Ovary (tissue), 9 donors: Measurements from ENCODE around the gene SLC28A3. TPM values are rescaled to one million over a fixed set of nuclear protein-coding genes. Genes with fewer than 3 reads are reported as not detected.

ENCODE experiments used
- DNase-seq, 5 donors: peaks; one replicate each; pipeline ENCODE4 v3.0.0-alpha.2; 2019 to 2020
- H3K27ac ChIP-seq, 2 donors: fragments of 200-600 bp; one replicate each; pipeline versions ENCODE4 v1.5.1 to v1.8.0; 2019 to 2022
- H3K27me3 ChIP-seq: fragments of 200-600 bp; one replicate; pipeline ENCODE4 v1.8.0; 2022
- H3K36me3 ChIP-seq: fragments of 200-600 bp; sonication (generic); one replicate; pipeline ENCODE4 v1.5.1; 2019
- H3K4me1 ChIP-seq: one replicate; pipeline ENCODE4 v1.8.1; 2013; ENCODE audit warnings: mild to moderate bottlenecking, moderate library complexity; ENCODE audit not compliant: insufficient read depth
- H3K4me3 ChIP-seq: fragments of 200-600 bp; sonication (generic); one replicate; pipeline ENCODE4 v1.5.1; 2017
- H3K9me3 ChIP-seq, 2 donors: fragments of 200-600 bp in 1 of 2; sonication (generic) in 1 of 2; one replicate each; pipeline versions ENCODE4 v1.5.1 to v1.8.1; 2013 to 2019; ENCODE audit warnings: mild to moderate bottlenecking in 1 of 2, moderate library complexity in 1 of 2
- EP300 ChIP-seq: sonication (generic); formaldehyde crosslinking; IDR thresholded peaks from one replicate; pipeline ENCODE4 v1.6.1; 2017; ENCODE audit warnings: antibody characterized with exemption
- POLR2A ChIP-seq: fragments of 450-650 bp; IDR thresholded peaks from one replicate; pipeline ENCODE4 v1.6.1; 2017; ENCODE audit warnings: antibody characterized with exemption, mild to moderate bottlenecking, moderate library complexity
- WGBS, 3 donors: extraction: QIAGEN DNeasy Blood & Tissue Kit in 1 of 3; methylation state at CpG; one replicate each; pipeline versions ENCODE4 v1.1.5 to v1.1.7; 2013 to 2017; 5-methylcytosine and 5-hydroxymethylcytosine counted together
- intact Hi-C, 4 donors: fragments of 100-400 bp; cut with DNase I; formaldehyde crosslinking; loops; one replicate each; pipeline versions ENCODE4 v1.11.0 to v1.15.1; 2022 to 2023
- polyA plus RNA-seq, 2 donors: library from polyadenylated mRNA; stranded (reverse); fragments of 200-250 nt in 1 of 2; fragments of 350-450 nt in 1 of 2; fragmentation: Illumina TruSeq in 1 of 2; extraction: RNeasy Lipid Tissue Mini Kit (QIAGEN cat#74804) in 1 of 2; gene quantifications; one replicate each; pipeline ENCODE4 v1.2.3, GENCODE V29; 2013 to 2014
- total RNA-seq, 7 donors: library from RNA; depleted of rRNA in 2 of 7; stranded (reverse); fragments of >200 nt in 2 of 7; fragmentation: NEBNext Ultra II Directional in 3 of 7; extraction: Animal tissue kit (Norgen Biotek cat#: 25700) in 3 of 7; gene quantifications; one replicate each; pipeline versions ENCODE4 v1.1.0 to v1.2.4, GENCODE V29; 2016 to 2023
- TF ChIP-seq, protein P1 (sequence below), 3 donors: fragments of 450-650 bp in 2 of 3; fragments of 200-600 bp in 1 of 3; IDR thresholded peaks; one replicate each; pipeline versions ENCODE4 v1.5.1 to v1.8.0; 2016 to 2022; ENCODE audit warnings: antibody characterized with exemption in 3 of 3, mild to moderate bottlenecking in 1 of 3
- donor health status: DM: no; HTN: no; CAD: no; lungs with moderate emphysema.
- donor health status: DM: no; HTN: no; CAD: no.
- donor health status: Bipolar disorder and iron deficiency.
- donor health status: DM: yes; HTN: yes; CAD: no.
- donor health status: DM: no; HTN: no; CAD: no.
- donor health status: DM: yes; HTN: yes; CAD: no.

The SLC28A3 gene
- total and polyA plus RNA-seq, 9 donors = 0.08 to 9.0 (median 0.59) TPM; not detected in 1

GRCh38 chr9:84381508-84381907 lies 41.0 kb upstream of the SLC28A3 start:
- H3K27ac ChIP-seq = no peak overlapping the region
- TF ChIP-seq POLR2A (no peak), EP300 (no peak)
- TF ChIP-seq, protein P1, sequence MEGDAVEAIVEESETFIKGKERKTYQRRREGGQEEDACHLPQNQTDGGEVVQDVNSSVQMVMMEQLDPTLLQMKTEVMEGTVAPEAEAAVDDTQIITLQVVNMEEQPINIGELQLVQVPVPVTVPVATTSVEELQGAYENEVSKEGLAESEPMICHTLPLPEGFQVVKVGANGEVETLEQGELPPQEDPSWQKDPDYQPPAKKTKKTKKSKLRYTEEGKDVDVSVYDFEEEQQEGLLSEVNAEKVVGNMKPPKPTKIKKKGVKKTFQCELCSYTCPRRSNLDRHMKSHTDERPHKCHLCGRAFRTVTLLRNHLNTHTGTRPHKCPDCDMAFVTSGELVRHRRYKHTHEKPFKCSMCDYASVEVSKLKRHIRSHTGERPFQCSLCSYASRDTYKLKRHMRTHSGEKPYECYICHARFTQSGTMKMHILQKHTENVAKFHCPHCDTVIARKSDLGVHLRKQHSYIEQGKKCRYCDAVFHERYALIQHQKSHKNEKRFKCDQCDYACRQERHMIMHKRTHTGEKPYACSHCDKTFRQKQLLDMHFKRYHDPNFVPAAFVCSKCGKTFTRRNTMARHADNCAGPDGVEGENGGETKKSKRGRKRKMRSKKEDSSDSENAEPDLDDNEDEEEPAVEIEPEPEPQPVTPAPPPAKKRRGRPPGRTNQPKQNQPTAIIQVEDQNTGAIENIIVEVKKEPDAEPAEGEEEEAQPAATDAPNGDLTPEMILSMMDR (IDR thresholded peaks at IDR 0.05) = no peak
- no peaks in the 10 kb centered on the region for H3K9me3 ChIP-seq
- 83 to 85% (median 84%) methylated on average over 3 of the region's 3 CpGs for WGBS, 3 donors
- H3K4me3 ChIP-seq = no peak overlapping the region
- H3K4me1 ChIP-seq = no peaks in the 10 kb centered on the region
- no peaks in the 10 kb centered on the region for H3K27me3 ChIP-seq
- DNase-seq = no peak
- intact Hi-C loops = no loop called here
- H3K36me3 ChIP-seq = no peaks in the 10 kb centered on the region

- no peak for DNase-seq
- Histone ChIP-seq H3K36me3 (no peaks in the 10 kb centered on the region), H3K4me1 (no peaks in the 10 kb centered on the region), H3K27me3 (no peaks in the 10 kb centered on the region), H3K9me3 (no peaks in the 10 kb centered on the region), H3K4me3 (no peak overlapping the region), H3K27ac (no peak overlapping the region)
- intact Hi-C loops = no loop called here
- TF ChIP-seq EP300 (no peak), POLR2A (no peak)
- TF ChIP-seq, protein P1 (IDR thresholded peaks at IDR 0.05) = no peak
Measured at GRCh38 chr9:84379740-84380139, 39.2 kb upstream of the SLC28A3 start.

DNA sequence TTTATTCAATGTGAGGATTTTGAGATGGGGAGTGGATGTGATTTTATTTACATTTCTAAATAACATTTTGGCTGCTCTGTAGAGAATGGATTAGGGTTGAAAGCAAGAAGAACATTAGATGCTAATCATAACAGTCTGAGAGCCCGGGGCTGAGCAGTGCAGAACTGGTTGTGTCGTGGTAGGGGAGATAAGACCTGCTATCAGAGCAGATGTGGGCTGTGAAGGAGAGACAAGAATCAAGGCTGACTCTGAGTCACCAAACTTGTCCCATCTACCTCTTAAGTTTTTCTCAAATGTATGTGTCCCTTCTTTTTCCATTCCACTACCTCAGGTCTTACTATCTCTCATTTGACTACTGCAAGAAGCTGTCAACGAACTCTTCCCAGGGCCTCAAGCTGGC lies 35.4 kb upstream of the SLC28A3 start:
- intact Hi-C loops = no loop called here
- H3K36me3 ChIP-seq = no peaks in the 10 kb centered on the region

GRCh38 chr9:84374516-84374915 lies 34.0 kb upstream of the SLC28A3 start:
- Histone ChIP-seq H3K9me3 (no peaks in the 10 kb centered on the region), H3K36me3 (no peaks in the 10 kb centered on the region), H3K27me3 (no peaks in the 10 kb centered on the region), H3K4me3 (no peak overlapping the region), H3K4me1 (no peaks in the 10 kb centered on the region), H3K27ac (no peak overlapping the region)
- 71 to 79% (median 76%) methylated on average over 2 of the region's 2 CpGs for WGBS, 3 donors
- intact Hi-C loops = loop anchor here in 1 of 4 donors (5.0 kb wide), 1 partner anchor 178 kb away; no protein-coding TSS in a partner anchor
- TF ChIP-seq, protein P1 (IDR thresholded peaks at IDR 0.05) = no peak
- TF ChIP-seq POLR2A (no peak), EP300 (no peak)
- no peak for DNase-seq

More for the DNA sequence above, 35.4 kb upstream of the SLC28A3 start:
- DNase-seq = no peak
- no peak for TF ChIP-seq EP300
- TF ChIP-seq POLR2A = no peak
- TF ChIP-seq, protein P1 (IDR thresholded peaks at IDR 0.05) = no peak
- H3K27me3 ChIP-seq = no peaks in the 10 kb centered on the region
- no peak overlapping the region for H3K27ac ChIP-seq
- no peaks in the 10 kb centered on the region for H3K4me1 ChIP-seq
- H3K9me3 ChIP-seq = no peaks in the 10 kb centered on the region
- H3K4me3 ChIP-seq = no peak overlapping the region
- WGBS, 3 donors = 52 to 53% (median 53%) methylated on average over 3 of the region's 3 CpGs
